KOPT-K1 (cell line): ENCODE measurements around the gene KRTAP29-1.

Source experiments
- H3K27ac ChIP-seq: fragments of 200-600 bp; sonication (generic); 2 replicates; pipeline ENCODE4 v1.5.1; 2016; ENCODE audit warnings: antibody characterized with exemption, mild to moderate bottlenecking, low read depth, low read length; ENCODE audit not compliant: poor library complexity, severe bottlenecking
- H3K36me3 ChIP-seq: fragments of 200-600 bp; sonication (generic); 2 replicates; pipeline ENCODE4 v1.5.1; 2017; ENCODE audit warnings: antibody characterized with exemption, mild to moderate bottlenecking, low read length, moderate library complexity; ENCODE audit not compliant: insufficient read depth
- H3K9me3 ChIP-seq: fragments of 200-600 bp; sonication (generic); 2 replicates; pipeline ENCODE4 v1.5.1; 2017; ENCODE audit warnings: antibody characterized with exemption, low read length, mild to moderate bottlenecking; ENCODE audit not compliant: insufficient read depth, poor library complexity, severe bottlenecking

The KRTAP29-1 gene

GRCh38 chr17:41322903-41323895, 20.5 kb upstream of the KRTAP29-1 start:
- peaks cover 13% of the 10 kb centered on the region for H3K9me3 ChIP-seq
- no peaks in the 10 kb centered on the region for H3K36me3 ChIP-seq
- H3K27ac ChIP-seq = no peak overlapping the region

- Histone ChIP-seq H3K9me3 (peaks cover 13% of the 10 kb centered on the region), H3K27ac (no peak overlapping the region), H3K36me3 (no peaks in the 10 kb centered on the region)
These were observed 19.6 kb upstream of the KRTAP29-1 start for GRCh38 chr17:41322094-41322902.

- H3K27ac ChIP-seq = no peak overlapping the region
- no peaks in the 10 kb centered on the region for H3K36me3 ChIP-seq
- peaks cover 13% of the 10 kb centered on the region for H3K9me3 ChIP-seq
These were observed 15.6 kb upstream of the KRTAP29-1 start for GRCh38 chr17:41318231-41318630.

GRCh38 chr17:41315814-41316445, 13.3 kb upstream of the KRTAP29-1 start:
- Histone ChIP-seq H3K9me3 (peaks cover 13% of the 10 kb centered on the region), H3K36me3 (no peaks in the 10 kb centered on the region), H3K27ac (no peak overlapping the region)

GRCh38 chr17:41315204-41315794, 12.6 kb upstream of the KRTAP29-1 start, which contains the start of gene KRTAP17-1:
TSS of gene KRTAP17-1 (minus strand) at chr17:41315710. CDS start at chr17:41315650, 60 bp downstream.
- no peak within 1 kb of the TSS for H3K27ac ChIP-seq
- peaks cover 8% of the 10 kb centered on the region for H3K9me3 ChIP-seq
- H3K36me3 ChIP-seq = no peaks in the 10 kb centered on the region

- no peaks in the 10 kb centered on the region for H3K36me3 ChIP-seq
- no peak overlapping the region for H3K27ac ChIP-seq
- H3K9me3 ChIP-seq = no peaks in the 10 kb centered on the region
These were observed 8.5 kb upstream of the KRTAP29-1 start for GRCh38 chr17:41311111-41311510.

GRCh38 chr17:41308918-41309359, 6.3 kb upstream of the KRTAP29-1 start, which contains the start of gene KRTAP16-1:
TSS of gene KRTAP16-1 (minus strand) at chr17:41309309. CDS start at chr17:41309253, 56 bp downstream.
- no peaks in the 10 kb centered on the region for H3K9me3 ChIP-seq
- H3K27ac ChIP-seq = peak within 1 kb of the TSS; percentile 74
- H3K36me3 ChIP-seq = no peaks in the 10 kb centered on the region

- Histone ChIP-seq H3K27ac (peak overlapping the region; percentile 74), H3K36me3 (no peaks in the 10 kb centered on the region), H3K9me3 (no peaks in the 10 kb centered on the region)
These were observed 5.7 kb upstream of the KRTAP29-1 start for GRCh38 chr17:41308251-41308917.

- no peaks in the 10 kb centered on the region for H3K9me3 ChIP-seq
- no peaks in the 10 kb centered on the region for H3K36me3 ChIP-seq
These were observed 5.0 kb upstream of the KRTAP29-1 start for GRCh38 chr17:41307647-41308046.

GRCh38 chr17:41304091-41304490, 1.4 kb upstream of the KRTAP29-1 start:
- H3K9me3 ChIP-seq = no peaks in the 10 kb centered on the region
- H3K27ac ChIP-seq = no peak overlapping the region

More at GRCh38 chr17:41307647-41308046, 5.0 kb upstream of the KRTAP29-1 start:
- peak overlapping the region; percentile 74 for H3K27ac ChIP-seq

GRCh38 chr17:41302981-41303380, 330 bp upstream of the KRTAP29-1 start:
- Histone ChIP-seq H3K27ac (no peak overlapping the region), H3K36me3 (no peaks in the 10 kb centered on the region), H3K9me3 (no peaks in the 10 kb centered on the region)

More at GRCh38 chr17:41304091-41304490, 1.4 kb upstream of the KRTAP29-1 start:
- H3K36me3 ChIP-seq = no peaks in the 10 kb centered on the region

GRCh38 chr17:41301204-41301790, 1.4 kb downstream of the KRTAP29-1 start:
- Histone ChIP-seq H3K9me3 (no peaks in the 10 kb centered on the region), H3K27ac (no peak overlapping the region)

GRCh38 chr17:41298458-41299135, 4.1 kb downstream of the KRTAP29-1 start:
- no peaks in the 10 kb centered on the region for H3K36me3 ChIP-seq
- no peaks in the 10 kb centered on the region for H3K9me3 ChIP-seq
- H3K27ac ChIP-seq = no peak overlapping the region

More at GRCh38 chr17:41301204-41301790, 1.4 kb downstream of the KRTAP29-1 start:
- no peaks in the 10 kb centered on the region for H3K36me3 ChIP-seq
